A673 (cell line): ENCODE measurements around the gene SP6.

Experiments
- EZH2 ChIP-seq: fragments of 200-600 bp; sonication (generic); IDR thresholded peaks from 2 replicates; pipeline ENCODE4 v1.6.1; 2017; ENCODE audit warnings: borderline replicate concordance, low read depth, mild to moderate bottlenecking, mixed read lengths, antibody characterized with exemption, low read length; ENCODE audit not compliant: poor library complexity, severe bottlenecking
- TF ChIP-seq, protein P1 (sequence below): fragments of 300-800, 200-600 bp; sonication (generic); conservative IDR thresholded peaks from 2 replicates; pipeline ENCODE4 v1.5.1; 2017; ENCODE audit warnings: low read depth, mild to moderate bottlenecking, antibody characterized with exemption, low read length, moderate library complexity, mixed read lengths

DNA sequence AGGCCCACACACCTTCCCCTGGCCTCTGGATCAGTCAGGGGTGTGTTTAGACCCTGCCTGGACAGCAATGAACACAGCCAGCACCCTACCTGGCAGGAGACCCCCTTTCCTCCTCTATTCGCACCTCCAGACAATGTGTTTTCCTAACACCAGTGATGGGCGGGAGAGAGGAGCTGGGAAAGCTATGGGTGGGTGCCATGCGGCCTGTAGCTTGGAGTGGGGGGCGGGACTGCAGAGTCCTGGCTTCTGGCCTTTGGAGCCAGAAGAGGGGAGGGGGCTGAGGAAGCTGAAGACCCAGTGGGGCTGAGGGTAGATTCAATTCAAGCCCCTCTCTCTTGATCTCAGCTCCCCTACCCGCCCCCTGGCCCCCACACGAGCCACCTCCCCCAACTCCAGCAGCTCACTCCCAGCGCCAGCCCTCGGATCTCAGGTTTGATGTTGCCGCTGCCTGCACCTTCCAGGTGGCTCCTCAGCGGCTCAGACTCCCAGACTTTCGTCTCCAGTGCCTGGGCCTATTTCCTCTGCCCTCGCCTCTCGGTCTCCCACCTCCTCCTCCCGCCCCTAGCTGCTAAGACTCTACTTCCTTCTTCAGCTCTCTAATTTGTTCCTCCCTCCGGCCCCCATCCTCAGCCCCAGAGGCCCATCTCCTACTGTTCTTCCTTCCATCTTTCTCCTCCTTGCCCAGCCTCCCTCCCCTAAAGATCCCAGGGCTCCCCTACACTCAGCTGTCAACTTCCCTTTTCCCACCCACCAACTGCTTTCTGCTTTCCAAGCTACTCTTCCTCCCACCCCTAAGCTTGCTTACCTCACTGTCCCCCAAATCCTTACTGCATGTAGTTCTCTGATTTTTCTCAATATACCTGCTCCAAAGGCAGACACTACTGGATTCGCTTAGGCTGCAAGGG is 6.8 kb upstream of the SP6 start:
- TF ChIP-seq, protein P1, sequence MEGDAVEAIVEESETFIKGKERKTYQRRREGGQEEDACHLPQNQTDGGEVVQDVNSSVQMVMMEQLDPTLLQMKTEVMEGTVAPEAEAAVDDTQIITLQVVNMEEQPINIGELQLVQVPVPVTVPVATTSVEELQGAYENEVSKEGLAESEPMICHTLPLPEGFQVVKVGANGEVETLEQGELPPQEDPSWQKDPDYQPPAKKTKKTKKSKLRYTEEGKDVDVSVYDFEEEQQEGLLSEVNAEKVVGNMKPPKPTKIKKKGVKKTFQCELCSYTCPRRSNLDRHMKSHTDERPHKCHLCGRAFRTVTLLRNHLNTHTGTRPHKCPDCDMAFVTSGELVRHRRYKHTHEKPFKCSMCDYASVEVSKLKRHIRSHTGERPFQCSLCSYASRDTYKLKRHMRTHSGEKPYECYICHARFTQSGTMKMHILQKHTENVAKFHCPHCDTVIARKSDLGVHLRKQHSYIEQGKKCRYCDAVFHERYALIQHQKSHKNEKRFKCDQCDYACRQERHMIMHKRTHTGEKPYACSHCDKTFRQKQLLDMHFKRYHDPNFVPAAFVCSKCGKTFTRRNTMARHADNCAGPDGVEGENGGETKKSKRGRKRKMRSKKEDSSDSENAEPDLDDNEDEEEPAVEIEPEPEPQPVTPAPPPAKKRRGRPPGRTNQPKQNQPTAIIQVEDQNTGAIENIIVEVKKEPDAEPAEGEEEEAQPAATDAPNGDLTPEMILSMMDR: no peak
- TF ChIP-seq EZH2: no peak
